ENCODE data around the gene TECPR1.

Gene TECPR1

GRCh38 chr7:98251601-98252424 lies at the start of gene TECPR1:
TSS of gene TECPR1 (minus strand) at chr7:98252232. CDS start at chr7:98246146, 6,086 bp downstream.
- DNase-seq = peak; percentile 97

- no peak for DNase-seq
Measured at GRCh38 chr7:98300595-98301372, 48.8 kb upstream of the TECPR1 start.

- DNase-seq = no peak
Measured at GRCh38 chr7:98297626-98298286, 45.7 kb upstream of the TECPR1 start.

- no peak for DNase-seq
Measured at GRCh38 chr7:98296833-98297232, 44.8 kb upstream of the TECPR1 start.

GRCh38 chr7:98295467-98296192 lies 43.6 kb upstream of the TECPR1 start:
- no peak for DNase-seq

- DNase-seq = peak; percentile 68
Measured at GRCh38 chr7:98294798-98295382, 42.9 kb upstream of the TECPR1 start.

- no peak for DNase-seq
Measured at GRCh38 chr7:98294326-98294725, 42.3 kb upstream of the TECPR1 start.

GRCh38 chr7:98293746-98294145 lies 41.7 kb upstream of the TECPR1 start:
- DNase-seq = no peak

- DNase-seq = no peak
Measured at GRCh38 chr7:98293265-98293664, 41.2 kb upstream of the TECPR1 start.

- no peak for DNase-seq
Measured at GRCh38 chr7:98291717-98292116, 39.7 kb upstream of the TECPR1 start.

- DNase-seq = no peak
Measured at GRCh38 chr7:98289333-98289875, 37.4 kb upstream of the TECPR1 start.

GRCh38 chr7:98288064-98288823 lies 36.2 kb upstream of the TECPR1 start:
- no peak for DNase-seq

GRCh38 chr7:98287486-98287959 lies 35.5 kb upstream of the TECPR1 start:
- no peak for DNase-seq

- no peak for DNase-seq
Measured at GRCh38 chr7:98286701-98287485, 34.9 kb upstream of the TECPR1 start.

- DNase-seq = no peak
Measured at GRCh38 chr7:98286093-98286539, 34.1 kb upstream of the TECPR1 start.

GRCh38 chr7:98285157-98286092 lies 33.4 kb upstream of the TECPR1 start:
- no peak for DNase-seq

- no peak for DNase-seq
Measured at GRCh38 chr7:98284335-98285036, 32.5 kb upstream of the TECPR1 start.

- no peak for DNase-seq
Measured at GRCh38 chr7:98283887-98284222, 31.8 kb upstream of the TECPR1 start.

All from 8988T (cell line).